ENCODE measurements around the gene CASP10. TPM values are rescaled to one million over a fixed set of nuclear protein-coding genes. Genes with fewer than 3 reads are reported as not detected.

The CASP10 gene
- total and polyA plus RNA-seq, 2 of the 8 experiments (the other 6 are each of a cell fraction or from before 2014, with no cell fraction given) = 2.3 to 4.0 TPM

GRCh38 chr2:201223089-201224073 is 40.4 kb downstream of the CASP10 start:
- no peak overlapping the region for H2BK5ac ChIP-seq (ENCODE audit: low read depth, low read length)
- no peak overlapping the region for H4K91ac ChIP-seq (replicated peaks; ENCODE audit: insufficient read length, low read length)
- H3K56ac ChIP-seq (replicated peaks; ENCODE audit: insufficient read length, low read depth, low read length) = no peak overlapping the region
- no peaks in the 10 kb centered on the region for H3K27me3 ChIP-seq (replicated peaks in 1 of 4; ENCODE audit: control insufficient read depth in 3 of 4, extremely low read depth in 1 of 4, insufficient read depth in 3 of 4, low read length in 3 of 4)
- no peak overlapping the region for H3K14ac ChIP-seq (ENCODE audit: insufficient read length)
- no peak overlapping the region for H2AK5ac ChIP-seq (ENCODE audit: low read depth, low read length)
- H2BK120ac ChIP-seq (replicated peaks; ENCODE audit: low read depth, low read length) = no peak overlapping the region
- no peak overlapping the region for H2BK15ac ChIP-seq (ENCODE audit: low read length)
- no peak for FAIRE-seq
- no peaks in the 10 kb centered on the region for H4K20me1 ChIP-seq (replicated peaks in 1 of 2; ENCODE audit: control insufficient read depth in 1 of 2, insufficient read depth in 2 of 2, low read length in 2 of 2)
- no peak for TF ChIP-seq KDM5A (IDR thresholded peaks at IDR 0.05; ENCODE audit: low read length)
- H3K79me2 ChIP-seq (ENCODE audit: control insufficient read depth in 1 of 2, insufficient read depth in 2 of 2, low read length in 2 of 2) = no peaks in the 10 kb centered on the region
- no peaks in the 10 kb centered on the region for H3K23me2 ChIP-seq (ENCODE audit: low read depth, low read length)
- no peak overlapping the region for H2AFZ ChIP-seq (ENCODE audit: low read length)
- no peak overlapping the region for H3K18ac ChIP-seq (ENCODE audit: extremely low read depth, low read length)
- no peaks in the 10 kb centered on the region; a peak in 1 of 4 replicates for H3K9me3 ChIP-seq (ENCODE audit: insufficient read depth in 2 of 2, low read depth in 1 of 2, low read length in 1 of 2)
- H3K4me1 ChIP-seq (replicated peaks in 1 of 4; ENCODE audit: control insufficient read depth in 3 of 4, insufficient read depth in 4 of 4, low read length in 3 of 4) = peaks cover 5 to 23% (median 13%) of the 10 kb centered on the region in 4 experiments; a peak in 6 of 7 replicates
- ChIA-PET POLR2A (ENCODE audit: partially characterized antibody) (interaction anchor here (3.6 kb wide), 1 partner anchor 9 kb away, joined by 9 read pairs; no protein-coding TSS in a partner anchor), CTCF (ENCODE audit: partially characterized antibody) (interaction anchor here (0.5 to 5.1 kb wide), 3 partner anchors 9 to 125 kb away, joined by 3 to 40 read pairs (median 4); partner anchors contain the start of gene CASP10)
- no peak overlapping the region for H3K9ac ChIP-seq (replicated peaks in 1 of 4; ENCODE audit: extremely low read depth in 1 of 4, low read depth in 3 of 4, low read length in 3 of 4)
- no peaks in the 10 kb centered on the region for H3K36me3 ChIP-seq (ENCODE audit: control insufficient read depth in 2 of 4, insufficient read depth in 4 of 4, low read length in 3 of 4)
- H4K5ac ChIP-seq (ENCODE audit: insufficient read length, low read depth, low read length) = no peak overlapping the region
- H3K23ac ChIP-seq (ENCODE audit: insufficient read length) = no peak overlapping the region
- H3K4me2 ChIP-seq (ENCODE audit: insufficient read depth in 1 of 2, low read depth in 2 of 2, low read length in 2 of 2) = no peak overlapping the region
- peak in 1 of 2 experiments; percentile 34 for DNase-seq (ENCODE audit: low read depth in 1 of 2, low spot score in 2 of 2)
- no peak overlapping the region for H3K4ac ChIP-seq (replicated peaks; ENCODE audit: insufficient read length, low read depth, low read length)
- H2BK12ac ChIP-seq (ENCODE audit: low read depth, low read length) = no peak overlapping the region
- H2BK20ac ChIP-seq (ENCODE audit: low read length) = no peak overlapping the region
- no peak overlapping the region for H3K27ac ChIP-seq (ENCODE audit: low read depth, low read length)
- H3K79me1 ChIP-seq (ENCODE audit: low read depth, low read length) = no peaks in the 10 kb centered on the region
- WGBS, 2 experiments (ENCODE audit: extremely low coverage in 1 of 2, insufficient coverage in 1 of 2, insufficient read length in 1 of 2, insufficient replicate concordance in 2 of 2, low coverage in 1 of 2, low lambda C conversion rate in 2 of 2, missing lambda C conversion rate in 1 of 2) = 95% methylated on average over 7 of the region's 8 CpGs; no CpG with 5 or more reads in 1 of the 2 experiments
- H4K8ac ChIP-seq (ENCODE audit: extremely low read depth, insufficient read depth, low read length) = peak overlapping the region; percentile 18; the same call in 1 of the 2 replicates
- H3K4me3 ChIP-seq (ENCODE audit: extremely low read depth in 1 of 4, insufficient read depth in 2 of 4, low read depth in 3 of 4, low read length in 4 of 4) = no peak overlapping the region

Measured in H1 (cell line).